Left kidney (tissue), 2 donors: ENCODE data around the gene TMEM204. TPM values are rescaled to one million over a fixed set of nuclear protein-coding genes. Genes with fewer than 3 reads are reported as not detected.

Experiments
- DNase-seq: peaks from one replicate; pipeline ENCODE4 v3.0.0-alpha.2; 2013
- polyA plus RNA-seq: library from polyadenylated mRNA; unstranded; fragments of 120-200 nt; gene quantifications from one replicate; pipeline ENCODE4 v1.2.1, GENCODE V29; 2013; ENCODE audit not compliant: insufficient read length

The TMEM204 gene
- polyA plus RNA-seq, 1 donor, result 15.7 TPM

- no peak for DNase-seq
Observed at GRCh38 chr16:1537763-1538289, 4.4 kb downstream of the TMEM204 start.

DNA sequence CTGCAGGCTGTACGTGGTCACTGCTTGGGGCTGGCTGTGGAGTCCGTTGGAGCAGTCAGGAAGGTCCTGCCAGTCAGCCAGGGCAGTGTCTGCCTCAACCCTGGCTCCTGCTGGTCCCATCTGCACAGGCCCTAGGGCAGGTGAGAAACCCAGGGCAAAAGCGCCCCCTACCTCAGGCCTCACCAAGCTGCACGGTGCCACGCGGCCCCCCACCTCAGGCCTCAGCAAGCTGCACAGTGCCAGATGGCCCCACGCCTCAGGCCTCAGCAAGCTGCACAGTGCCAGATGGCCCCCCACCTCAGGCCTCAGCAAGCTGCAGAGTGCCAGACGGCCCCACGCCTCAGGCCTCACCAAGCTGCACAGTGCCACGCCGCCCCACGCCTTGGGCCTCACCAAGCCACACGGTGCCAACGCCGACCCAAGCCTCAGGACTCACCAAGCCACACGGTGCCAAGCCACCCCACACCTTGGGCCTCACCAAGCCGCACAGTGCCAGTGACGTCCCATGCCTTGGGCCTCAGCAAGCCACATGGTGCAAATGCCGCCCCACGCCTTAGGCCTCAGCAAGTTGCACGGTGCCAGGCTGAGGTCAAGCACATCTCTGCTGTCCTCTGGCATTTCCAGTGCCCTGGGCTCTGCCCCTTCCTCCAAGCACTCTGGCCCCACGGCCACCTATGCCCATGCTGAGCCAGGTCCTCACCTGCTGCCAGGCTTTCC, 5.5 kb downstream of the TMEM204 start:
- no peak for DNase-seq

- no peak for DNase-seq
Observed at GRCh38 chr16:1539720-1540555, 6.5 kb downstream of the TMEM204 start.

- DNase-seq, result no peak
Observed at GRCh38 chr16:1540556-1540855, 7.0 kb downstream of the TMEM204 start.

- no peak for DNase-seq
Observed at GRCh38 chr16:1541293-1542165, 8.1 kb downstream of the TMEM204 start.

GRCh38 chr16:1542166-1542500, 8.7 kb downstream of the TMEM204 start:
- DNase-seq, result no peak

DNA sequence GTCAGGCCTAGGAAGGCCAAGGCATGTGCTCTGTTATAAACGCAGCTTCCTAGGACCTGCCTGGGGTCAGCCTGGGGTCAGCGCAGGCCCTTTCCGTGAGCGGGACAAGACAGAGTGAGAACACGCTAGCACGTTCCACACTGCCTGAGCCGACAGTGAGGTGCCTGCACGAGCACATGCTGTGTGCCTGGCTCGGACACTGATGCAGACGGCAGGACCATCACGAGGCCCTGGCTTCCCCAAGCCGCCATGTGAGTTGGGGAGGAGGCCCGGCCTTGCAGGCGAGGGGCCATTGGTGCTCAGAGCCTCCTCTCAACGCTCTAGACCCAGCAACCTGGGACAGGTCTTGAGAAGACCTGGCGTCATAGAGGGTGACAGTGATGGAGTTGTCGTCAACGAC, 9.1 kb downstream of the TMEM204 start:
- no peak for DNase-seq

GRCh38 chr16:1543085-1543896, 9.8 kb downstream of the TMEM204 start:
- DNase-seq, result no peak

- no peak for DNase-seq
Observed at GRCh38 chr16:1545044-1546040, 11.9 kb downstream of the TMEM204 start.

- DNase-seq, result no peak
Observed at GRCh38 chr16:1546430-1546829, 13.0 kb downstream of the TMEM204 start.

GRCh38 chr16:1548233-1548632, 14.8 kb downstream of the TMEM204 start:
- DNase-seq, result no peak

DNA sequence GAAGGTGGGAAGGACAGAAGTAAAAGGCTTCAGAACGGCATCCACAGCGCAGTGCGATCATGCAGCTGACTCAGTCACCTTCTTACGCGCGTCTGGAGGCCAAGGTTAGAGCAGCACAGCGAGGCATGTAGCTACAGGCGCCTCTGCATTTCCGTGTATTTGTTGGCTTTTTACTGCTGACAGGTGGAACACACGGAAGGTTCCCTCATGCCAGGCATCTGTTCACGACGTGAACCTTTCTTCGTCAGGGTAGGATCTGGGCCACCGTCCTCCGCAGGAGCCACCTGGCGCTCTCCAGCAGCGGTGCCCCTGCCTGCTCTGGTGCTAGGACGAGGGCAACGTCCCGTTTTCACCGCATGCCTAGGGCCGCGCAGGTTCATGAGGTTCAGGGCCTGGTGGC, 15.3 kb downstream of the TMEM204 start:
- no peak for DNase-seq

GRCh38 chr16:1550069-1550468, 16.6 kb downstream of the TMEM204 start:
- DNase-seq, result no peak

DNA sequence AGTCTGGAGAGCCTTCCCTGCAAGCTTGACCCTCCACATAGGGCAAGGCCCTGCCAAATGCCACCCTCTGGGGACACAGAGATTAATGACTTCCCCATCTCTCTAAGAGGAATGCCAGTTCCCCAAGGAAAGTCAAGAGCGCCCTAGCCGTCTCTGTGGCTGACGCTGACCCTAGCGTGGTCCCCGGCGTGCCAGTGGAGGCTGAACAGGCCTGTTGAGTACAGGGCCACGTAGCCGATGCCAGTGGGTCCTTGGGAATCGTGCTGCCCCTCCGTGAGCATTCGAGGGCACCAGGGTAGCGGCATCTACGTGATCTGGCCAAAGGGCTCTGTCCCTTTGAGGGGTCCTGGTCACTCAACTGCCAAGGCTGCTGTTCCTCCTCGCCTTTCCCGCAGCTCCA, 17.2 kb downstream of the TMEM204 start:
- DNase-seq, result no peak

GRCh38 chr16:1551166-1551565, 17.7 kb downstream of the TMEM204 start:
- DNase-seq, result no peak

DNA sequence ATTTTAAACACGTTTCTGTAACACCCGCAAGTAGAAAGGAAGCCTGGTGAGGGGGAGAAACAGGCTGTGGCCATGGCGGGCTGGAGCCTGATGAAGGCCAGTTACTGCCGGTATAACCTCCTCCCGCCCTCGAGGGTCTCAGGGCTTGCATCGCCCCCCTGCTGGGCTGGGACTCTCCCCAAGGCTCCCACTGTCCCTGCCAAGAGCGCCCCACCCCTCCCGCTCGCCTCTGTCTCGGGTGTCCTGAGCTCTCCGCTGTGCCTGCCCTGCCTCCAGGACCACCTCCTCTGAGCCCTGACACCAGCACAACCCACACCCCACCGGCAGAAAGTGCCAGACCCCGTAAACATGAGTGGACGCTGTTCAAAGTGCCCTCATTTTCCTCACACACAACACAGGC, 18.7 kb downstream of the TMEM204 start:
- no peak for DNase-seq

DNA sequence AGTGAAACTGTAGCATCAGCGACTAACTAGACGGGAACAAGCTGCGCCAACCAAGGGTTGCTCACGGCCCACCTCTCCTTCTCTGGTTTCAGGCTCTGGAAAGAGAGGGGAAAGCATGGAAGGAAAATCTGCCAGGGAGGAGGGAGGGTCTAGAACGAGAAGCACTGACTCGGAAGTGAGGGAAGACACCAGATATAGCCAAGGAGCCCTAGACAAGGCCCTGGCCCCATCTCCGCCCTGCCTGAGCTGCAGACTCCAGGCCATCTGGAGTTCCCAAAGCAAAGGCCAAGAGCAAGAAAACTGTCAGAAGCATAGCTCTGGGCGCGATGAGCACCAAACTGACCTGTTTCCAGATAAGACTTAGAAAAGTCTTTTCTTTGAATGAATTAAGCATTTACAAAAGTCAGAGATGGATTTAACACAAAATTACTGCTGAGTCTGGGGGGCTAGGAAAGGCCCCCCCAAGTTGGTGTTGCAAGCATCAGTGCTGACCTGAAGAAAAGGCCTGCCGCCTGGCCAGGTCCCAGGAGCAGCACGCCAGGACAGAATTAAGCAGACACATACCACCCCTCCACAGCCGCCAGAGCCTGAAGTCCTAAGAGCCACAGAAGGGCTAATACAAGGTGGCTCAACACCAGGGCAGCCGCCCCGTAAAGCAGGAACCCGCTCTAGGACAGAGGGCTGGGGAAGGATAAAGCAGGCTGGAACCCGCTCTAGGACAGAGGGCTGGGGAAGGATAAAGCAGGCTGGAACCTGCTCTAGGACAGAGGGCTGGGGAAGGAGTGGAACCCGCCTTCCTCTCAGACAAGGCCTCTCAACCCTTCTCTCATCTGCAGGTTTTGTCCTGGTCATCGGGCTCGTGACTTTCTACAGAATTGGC, 20.7 kb downstream of the TMEM204 start:
- no peak for DNase-seq

DNA sequence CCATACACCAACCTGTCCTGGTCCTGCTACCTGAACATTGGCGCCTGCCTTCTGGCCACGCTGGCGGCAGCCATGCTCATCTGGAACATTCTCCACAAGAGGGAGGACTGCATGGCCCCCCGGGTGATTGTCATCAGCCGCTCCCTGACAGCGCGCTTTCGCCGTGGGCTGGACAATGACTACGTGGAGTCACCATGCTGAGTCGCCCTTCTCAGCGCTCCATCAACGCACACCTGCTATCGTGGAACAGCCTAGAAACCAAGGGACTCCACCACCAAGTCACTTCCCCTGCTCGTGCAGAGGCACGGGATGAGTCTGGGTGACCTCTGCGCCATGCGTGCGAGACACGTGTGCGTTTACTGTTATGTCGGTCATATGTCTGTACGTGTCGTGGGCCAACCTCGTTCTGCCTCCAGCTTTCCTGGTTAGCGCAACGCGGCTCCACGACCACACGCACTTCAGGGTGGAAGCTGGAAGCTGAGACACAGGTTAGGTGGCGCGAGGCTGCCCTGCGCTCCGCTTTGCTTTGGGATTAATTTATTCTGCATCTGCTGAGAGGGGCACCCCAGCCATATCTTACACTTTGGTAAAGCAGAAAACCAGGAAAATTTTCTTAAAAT, 21.5 kb downstream of the TMEM204 start:
- no peak for DNase-seq

DNA sequence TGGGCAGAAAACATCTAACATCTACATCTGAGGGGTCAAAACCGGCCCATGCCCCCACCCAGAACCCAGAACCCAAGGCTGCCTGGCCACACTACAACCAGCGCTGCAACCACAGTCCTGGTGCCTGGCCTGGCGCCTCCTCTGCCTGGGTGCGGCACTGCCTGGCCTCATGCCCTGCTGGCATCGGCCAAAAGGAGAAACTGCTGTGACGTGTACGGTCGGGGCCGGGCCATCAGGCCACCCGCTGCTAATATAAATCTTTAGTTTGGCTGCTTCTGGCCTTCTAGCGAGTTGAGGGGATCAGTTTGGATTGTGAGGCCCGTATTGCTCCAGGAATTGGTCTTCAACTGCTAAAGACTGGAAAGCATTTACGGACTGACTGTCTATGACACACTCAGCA, 22.8 kb downstream of the TMEM204 start:
- DNase-seq, result no peak
